HepG2 (cell line): Measurements from ENCODE around the gene MAP2K6. TPM values are rescaled to one million over a fixed set of nuclear protein-coding genes. Genes with fewer than 3 reads are reported as not detected.

Source experiments
- AKAP8 ChIP-seq: sonication (generic); formaldehyde crosslinking; IDR thresholded peaks from 2 replicates; pipeline ENCODE4 v1.5.1; 2020; ENCODE audit warnings: mild to moderate bottlenecking, missing genetic modification reagents
- CEBPB ChIP-seq: IDR thresholded peaks from 2 replicates; pipeline ENCODE4 v1.6.1; 2011; ENCODE audit warnings: low read depth, low read length, improper control_type of control experiment, borderline replicate concordance
- ELF3 ChIP-seq: IDR thresholded peaks from 2 replicates; pipeline ENCODE4 v1.6.1; 2016; ENCODE audit warnings: missing genetic modification reagents, missing compliant biosample characterization
- ETV6 ChIP-seq: sonication (generic); formaldehyde crosslinking; conservative IDR thresholded peaks from 2 replicates; pipeline ENCODE4 v1.4.0; 2020; ENCODE audit warnings: missing genetic modification reagents
- FOXA1 ChIP-seq, 2 experiments: fragments of 450-650 bp in 1 of 2; sonication (generic) in 1 of 2; formaldehyde crosslinking in 1 of 2; IDR thresholded peaks; 2 replicates each; pipeline versions ENCODE4 v1.4.0 to v1.6.1; 2016 to 2020; ENCODE audit warnings: missing genetic modification reagents in 1 of 2
- HOXA5 ChIP-seq: sonication (generic); formaldehyde crosslinking; IDR thresholded peaks from 2 replicates; pipeline ENCODE4 v1.4.0; 2020; ENCODE audit warnings: missing genetic modification reagents
- MAX ChIP-seq: IDR thresholded peaks from 2 replicates; pipeline ENCODE4 v1.6.1; 2012; ENCODE audit warnings: inconsistent platforms
- PAWR ChIP-seq: sonication (generic); formaldehyde crosslinking; IDR thresholded peaks from 2 replicates; pipeline ENCODE4 v1.4.0; 2020; ENCODE audit warnings: missing genetic modification reagents, mild to moderate bottlenecking, borderline replicate concordance
- PHF8 ChIP-seq: sonication (generic); formaldehyde crosslinking; IDR thresholded peaks from 2 replicates; pipeline ENCODE4 v1.5.0; 2020; ENCODE audit warnings: missing genetic modification reagents
- PPARG ChIP-seq: conservative IDR thresholded peaks from 2 replicates; pipeline ENCODE4 v1.6.1; 2016; ENCODE audit warnings: missing biosample characterization, missing genetic modification reagents
- REPIN1 ChIP-seq: sonication (generic); formaldehyde crosslinking; IDR thresholded peaks from 2 replicates; pipeline ENCODE4 v1.8.0; 2022; ENCODE audit warnings: missing genetic modification reagents, low read depth, mild to moderate bottlenecking, borderline replicate concordance
- SKIL ChIP-seq: sonication (generic); formaldehyde crosslinking; IDR thresholded peaks from 2 replicates; pipeline ENCODE4 v1.8.0; 2022; ENCODE audit warnings: missing genetic modification reagents, mild to moderate bottlenecking, moderate library complexity, borderline replicate concordance
- ZBTB21 ChIP-seq: sonication (generic); formaldehyde crosslinking; IDR thresholded peaks from 2 replicates; pipeline ENCODE4 v1.4.0; 2020; ENCODE audit warnings: missing genetic modification reagents
- ZBTB7A ChIP-seq: sonication (generic); formaldehyde crosslinking; IDR thresholded peaks from 2 replicates; pipeline ENCODE4 v1.8.0; 2022; ENCODE audit warnings: mild to moderate bottlenecking, missing genetic modification reagents
- ZBTB7B ChIP-seq: sonication (generic); formaldehyde crosslinking; IDR thresholded peaks from 2 replicates; pipeline ENCODE4 v1.4.0; 2020; ENCODE audit warnings: missing genetic modification reagents
- ZC3H13 ChIP-seq: sonication (generic); formaldehyde crosslinking; IDR thresholded peaks from 2 replicates; pipeline ENCODE4 v1.8.1; 2023; ENCODE audit warnings: mild to moderate bottlenecking, missing genetic modification reagents, moderate library complexity
- ZNF138 ChIP-seq: sonication (generic); formaldehyde crosslinking; IDR thresholded peaks from 2 replicates; pipeline ENCODE4 v1.5.0; 2020; ENCODE audit warnings: mild to moderate bottlenecking, low read depth, missing genetic modification reagents
- ZNF282 ChIP-seq: fragments of 450-650 bp; IDR thresholded peaks from 2 replicates; pipeline ENCODE4 v1.6.1; 2018; ENCODE audit not compliant: partially characterized antibody
- ZNF30 ChIP-seq: sonication (generic); formaldehyde crosslinking; IDR thresholded peaks from 2 replicates; pipeline ENCODE4 v1.5.0; 2020; ENCODE audit warnings: mild to moderate bottlenecking, missing genetic modification reagents
- ZNF446 ChIP-seq: sonication (generic); formaldehyde crosslinking; IDR thresholded peaks from 2 replicates; pipeline ENCODE4 v1.5.0; 2020; ENCODE audit warnings: mild to moderate bottlenecking, missing genetic modification reagents
- ZNF547 ChIP-seq: sonication (generic); formaldehyde crosslinking; IDR thresholded peaks from 2 replicates; pipeline ENCODE4 v1.5.1; 2020; ENCODE audit warnings: mild to moderate bottlenecking, missing genetic modification reagents
- ZNF724P ChIP-seq: sonication (generic); formaldehyde crosslinking; IDR thresholded peaks from 2 replicates; pipeline ENCODE4 v1.8.0; 2022; ENCODE audit warnings: missing genetic modification reagents, borderline replicate concordance
- ZNF766 ChIP-seq: sonication (generic); formaldehyde crosslinking; IDR thresholded peaks from 2 replicates; pipeline ENCODE4 v1.5.0; 2020; ENCODE audit warnings: missing genetic modification reagents, borderline replicate concordance
- ZNF773 ChIP-seq: sonication (generic); formaldehyde crosslinking; IDR thresholded peaks from 2 replicates; pipeline ENCODE4 v1.4.0; 2020; ENCODE audit warnings: missing genetic modification reagents, borderline replicate concordance
- ZNF777 ChIP-seq: sonication (generic); formaldehyde crosslinking; IDR thresholded peaks from 2 replicates; pipeline ENCODE4 v1.4.0; 2020; ENCODE audit warnings: missing genetic modification reagents
- polyA plus RNA-seq, 8 experiments: library from polyadenylated mRNA; depleted of rRNA in 3 of 8; stranded (reverse) in 7 of 8; unstranded in 1 of 8; fragments of >200 nt; fragmentation: Illumina TruSeq in 4 of 8; extraction: Trizol in 4 of 8; gene quantifications; 2 replicates each; pipeline versions ENCODE4 v1.2.1 to v1.2.3, GENCODE V29; 2011 to 2016; ENCODE audit warnings: low read depth in 4 of 8, missing spikeins in 1 of 8, mixed read lengths in 1 of 8; ENCODE audit not compliant: insufficient read depth in 1 of 8
- total RNA-seq, 5 experiments: library from RNA; depleted of rRNA; stranded (reverse); fragments of >200 nt; fragmentation: Illumina TruSeq; extraction: Trizol; gene quantifications; 2 replicates each; pipeline ENCODE4 v1.2.3, GENCODE V29; 2016; ENCODE audit warnings: low read depth in 1 of 5
- TF ChIP-seq, protein P1 (sequence below): sonication (generic); formaldehyde crosslinking; IDR thresholded peaks from 2 replicates; pipeline ENCODE4 v1.4.0; 2020; ENCODE audit warnings: mild to moderate bottlenecking, missing genetic modification reagents
- TF ChIP-seq, protein P2 (sequence below): sonication (generic); formaldehyde crosslinking; IDR thresholded peaks from 2 replicates; pipeline ENCODE4 v1.8.1; 2022; ENCODE audit warnings: mild to moderate bottlenecking, missing genetic modification reagents

The MAP2K6 gene
- total and polyA plus RNA-seq, 2 of the 13 experiments (the other 11 are each of a cell fraction or from before 2014, with no cell fraction given) = 5.1 to 33.6 TPM

DNA sequence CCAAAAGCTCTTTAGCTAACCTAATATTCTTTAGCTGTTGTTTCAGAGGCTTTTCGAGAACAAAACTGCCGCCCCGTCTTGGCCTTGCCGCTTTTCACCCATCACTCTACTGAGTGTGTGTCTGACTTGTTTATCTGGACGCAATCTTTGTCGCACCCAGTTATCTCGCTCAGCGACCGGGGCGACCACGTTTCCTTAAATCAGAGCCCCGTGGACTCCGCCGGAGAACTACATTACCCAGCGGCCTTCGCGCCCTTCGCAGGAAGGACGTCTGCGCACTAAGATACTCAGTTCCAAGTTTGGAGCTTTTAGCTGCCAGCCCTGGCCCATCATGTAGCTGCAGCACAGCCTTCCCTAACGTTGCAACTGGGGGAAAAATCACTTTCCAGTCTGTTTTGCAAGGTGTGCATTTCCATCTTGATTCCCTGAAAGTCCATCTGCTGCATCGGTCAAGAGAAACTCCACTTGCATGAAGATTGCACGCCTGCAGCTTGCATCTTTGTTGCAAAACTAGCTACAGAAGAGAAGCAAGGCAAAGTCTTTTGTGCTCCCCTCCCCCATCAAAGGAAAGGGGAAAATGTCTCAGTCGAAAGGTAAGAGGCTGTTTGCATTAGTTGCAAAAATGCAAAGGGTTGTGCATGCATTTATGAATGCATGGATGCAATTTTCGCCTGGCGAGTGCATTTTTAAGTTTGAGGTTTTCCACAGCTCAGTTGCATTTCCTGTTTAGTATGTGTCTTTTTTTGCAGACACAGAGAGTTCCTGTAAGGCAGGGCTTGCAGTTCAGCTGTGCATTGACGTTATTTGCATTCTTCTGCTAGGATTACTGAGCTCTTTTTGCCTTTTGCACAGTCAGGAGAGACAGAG is at the start of gene MAP2K6 (continued):
- no peak for TF ChIP-seq SKIL
- no peak for TF ChIP-seq ETV6 (CRISPR knock-in tag)
- no peak for TF ChIP-seq ZBTB7A (CRISPR knock-in tag)
- peak; percentile 7; the same call in 1 of the 2 replicates for TF ChIP-seq ELF3
- TF ChIP-seq, protein P1, sequence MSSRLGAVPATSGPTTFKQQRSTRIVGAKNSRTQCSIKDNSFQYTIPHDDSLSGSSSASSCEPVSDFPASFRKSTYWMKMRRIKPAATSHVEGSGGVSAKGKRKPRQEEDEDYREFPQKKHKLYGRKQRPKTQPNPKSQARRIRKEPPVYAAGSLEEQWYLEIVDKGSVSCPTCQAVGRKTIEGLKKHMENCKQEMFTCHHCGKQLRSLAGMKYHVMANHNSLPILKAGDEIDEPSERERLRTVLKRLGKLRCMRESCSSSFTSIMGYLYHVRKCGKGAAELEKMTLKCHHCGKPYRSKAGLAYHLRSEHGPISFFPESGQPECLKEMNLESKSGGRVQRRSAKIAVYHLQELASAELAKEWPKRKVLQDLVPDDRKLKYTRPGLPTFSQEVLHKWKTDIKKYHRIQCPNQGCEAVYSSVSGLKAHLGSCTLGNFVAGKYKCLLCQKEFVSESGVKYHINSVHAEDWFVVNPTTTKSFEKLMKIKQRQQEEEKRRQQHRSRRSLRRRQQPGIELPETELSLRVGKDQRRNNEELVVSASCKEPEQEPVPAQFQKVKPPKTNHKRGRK (CRISPR knock-in tag) = no peak
- TF ChIP-seq, protein P2, sequence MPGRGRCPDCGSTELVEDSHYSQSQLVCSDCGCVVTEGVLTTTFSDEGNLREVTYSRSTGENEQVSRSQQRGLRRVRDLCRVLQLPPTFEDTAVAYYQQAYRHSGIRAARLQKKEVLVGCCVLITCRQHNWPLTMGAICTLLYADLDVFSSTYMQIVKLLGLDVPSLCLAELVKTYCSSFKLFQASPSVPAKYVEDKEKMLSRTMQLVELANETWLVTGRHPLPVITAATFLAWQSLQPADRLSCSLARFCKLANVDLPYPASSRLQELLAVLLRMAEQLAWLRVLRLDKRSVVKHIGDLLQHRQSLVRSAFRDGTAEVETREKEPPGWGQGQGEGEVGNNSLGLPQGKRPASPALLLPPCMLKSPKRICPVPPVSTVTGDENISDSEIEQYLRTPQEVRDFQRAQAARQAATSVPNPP = no peak
- TF ChIP-seq ZNF773 = no peak
- TF ChIP-seq PAWR (CRISPR knock-in tag) = no peak
- no peak for TF ChIP-seq ZC3H13
- no peak; the same call in 1 of the 2 replicates for TF ChIP-seq PPARG (CRISPR knock-in tag)
- TF ChIP-seq ZNF547 (CRISPR knock-in tag) = 0 out of 2 replicates have a peak, but pooled peaks have one; percentile 55
- no peak for TF ChIP-seq ZNF282
- no peak for TF ChIP-seq HOXA5 (CRISPR knock-in tag)
- no peak for TF ChIP-seq ZBTB7B (CRISPR knock-in tag)
- no peak; the same call in 1 of the 2 replicates for TF ChIP-seq AKAP8 (CRISPR knock-in tag)
- no peak for TF ChIP-seq FOXA1 (IDR thresholded peaks at IDR 0.05)
- no peak for TF ChIP-seq FOXA1 (CRISPR knock-in tag; IDR thresholded peaks at IDR 0.05)
- peak; percentile 52; the same call in 1 of the 2 replicates for TF ChIP-seq MAX
- TF ChIP-seq ZNF138 (CRISPR knock-in tag) = no peak
- TF ChIP-seq ZNF777 (CRISPR knock-in tag) = no peak
- no peak for TF ChIP-seq ZNF30 (CRISPR knock-in tag)
- TF ChIP-seq ZNF766 (CRISPR knock-in tag) = 0 out of 2 replicates have a peak, but pooled peaks have one; percentile 24
- TF ChIP-seq REPIN1 = no peak
- no peak for TF ChIP-seq CEBPB
- peak; percentile 77 for TF ChIP-seq PHF8 (CRISPR knock-in tag)
- no peak for TF ChIP-seq ZBTB21 (CRISPR knock-in tag)
- TF ChIP-seq ZNF724P = 0 out of 2 replicates have a peak, but pooled peaks have one; percentile 51
- no peak for TF ChIP-seq ZNF446 (CRISPR knock-in tag)
